Mesothelial cell of epicardium (in vitro differentiated cells): ENCODE data around the gene PRDM16. TPM values are rescaled to one million over a fixed set of nuclear protein-coding genes. Genes with fewer than 3 reads are reported as not detected.
"Not testable (repeated sequence)": the region's sequence is repeated elsewhere in the genome, so short reads cannot be mapped to it uniquely, and the experiment has no call there.

Source experiments
- DNase-seq, 2 experiments: peaks; one replicate each; pipeline ENCODE4 v3.0.0; 2021; ENCODE audit warnings: low spot score in 2 of 2; ENCODE audit not compliant: unreplicated experiment in 2 of 2
- H3K27ac Mint-ChIP-seq: 2 replicates; pipeline ENCODE4 v1.8.0; 2021; ENCODE audit warnings: mixed read lengths
- H3K27me3 Mint-ChIP-seq: 2 replicates; pipeline ENCODE4 v1.8.0; 2021; ENCODE audit warnings: low read depth, mixed read lengths
- H3K36me3 Mint-ChIP-seq: 2 replicates; pipeline ENCODE4 v1.8.0; 2021; ENCODE audit warnings: mixed read lengths
- H3K4me1 Mint-ChIP-seq: 2 replicates; pipeline ENCODE4 v1.8.0; 2021; ENCODE audit warnings: mixed read lengths
- H3K4me3 Mint-ChIP-seq: 2 replicates; pipeline ENCODE4 v1.8.0; 2021; ENCODE audit warnings: mild to moderate bottlenecking, moderate library complexity, mixed read lengths
- H3K9me3 Mint-ChIP-seq: 2 replicates; pipeline ENCODE4 v1.8.0; 2021; ENCODE audit warnings: mixed read lengths
- CTCF ChIP-seq: fragments of 200-600 bp; sonication (generic); IDR thresholded peaks from one replicate; pipeline ENCODE4 v1.5.0; 2021; ENCODE audit warnings: antibody characterized with exemption; ENCODE audit not compliant: unreplicated experiment
- total RNA-seq: library from RNA; stranded (reverse); gene quantifications from 3 replicates; pipeline ENCODE4 v1.2.1, GENCODE V29; 2021

Gene PRDM16
- total RNA-seq, 1 donor from 2014 or later = 1.4 TPM

- no peak for DNase-seq
Measured at GRCh38 chr1:3084726-3085125, 15.7 kb downstream of the PRDM16 start.

DNA sequence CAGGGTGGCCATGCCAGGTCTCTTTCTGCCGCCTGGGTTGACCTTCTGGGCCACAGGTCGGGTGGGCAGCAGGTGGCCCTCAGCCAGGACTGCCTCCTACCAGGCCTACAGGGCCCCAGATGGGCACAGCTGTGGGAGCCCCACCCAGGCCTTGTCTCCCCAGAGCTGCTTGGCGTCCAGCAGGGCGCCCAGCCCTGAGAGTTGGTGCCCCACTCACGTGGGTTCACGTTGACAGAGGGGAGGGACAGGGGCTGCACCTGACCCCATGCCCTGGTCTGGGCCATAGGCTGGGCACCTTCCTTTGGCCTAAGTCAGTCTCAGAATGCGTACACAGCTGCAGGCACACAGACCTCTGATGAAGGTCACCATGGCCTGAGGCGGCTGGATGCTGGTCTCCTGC lies 16.7 kb downstream of the PRDM16 start:
- H3K9me3 Mint-ChIP-seq = no peaks in the 10 kb centered on the region
- TF ChIP-seq CTCF = no peak
- H3K27me3 Mint-ChIP-seq = peaks cover 33% of the 10 kb centered on the region

More at GRCh38 chr1:3084726-3085125, 15.7 kb downstream of the PRDM16 start:
- no peak for TF ChIP-seq CTCF
- Mint-ChIP-seq H3K4me1 (no peaks in the 10 kb centered on the region), H3K27ac (no peak overlapping the region), H3K4me3 (no peak overlapping the region), H3K36me3 (no peaks in the 10 kb centered on the region), H3K27me3 (peaks cover 37% of the 10 kb centered on the region), H3K9me3 (no peaks in the 10 kb centered on the region)

DNA sequence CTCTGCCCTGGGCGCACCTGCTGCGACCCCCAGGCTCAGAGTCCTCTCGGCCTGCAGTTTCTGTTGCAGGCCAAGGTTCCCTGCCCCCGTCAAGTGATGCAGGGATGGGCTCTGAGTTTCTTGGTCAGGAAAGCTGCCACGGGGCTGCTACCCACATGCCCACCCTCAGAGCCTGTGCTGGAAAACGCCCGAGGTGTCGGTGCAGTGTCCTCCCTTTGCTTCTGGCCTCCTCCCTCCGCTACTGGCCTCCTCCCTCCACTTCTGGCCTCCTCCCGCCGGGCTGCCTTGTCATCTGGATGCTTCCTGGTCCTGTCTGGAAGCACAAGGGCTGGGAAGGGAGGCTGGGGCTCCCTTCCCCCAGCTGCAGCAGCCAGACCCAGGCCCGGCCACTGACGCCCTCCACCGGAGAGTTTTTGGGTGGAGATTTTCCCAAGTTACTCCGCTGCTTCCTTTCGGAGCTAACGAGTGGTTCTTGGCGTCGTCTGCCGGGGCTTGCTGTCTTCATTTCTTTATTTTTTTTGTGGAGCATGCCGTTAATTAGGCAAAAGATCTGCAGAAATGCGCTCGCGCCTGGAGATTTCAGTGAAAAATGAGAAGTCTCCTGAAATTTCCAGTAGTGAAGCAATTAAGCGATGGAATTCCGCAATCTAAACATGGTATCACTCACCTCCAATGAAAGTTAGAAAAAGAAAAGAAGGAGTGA lies 17.4 kb downstream of the PRDM16 start:
- H3K9me3 Mint-ChIP-seq = no peaks in the 10 kb centered on the region
- H3K4me1 Mint-ChIP-seq = no peaks in the 10 kb centered on the region
- DNase-seq = no peak
- H3K4me3 Mint-ChIP-seq = no peak overlapping the region
- no peaks in the 10 kb centered on the region for H3K36me3 Mint-ChIP-seq
- TF ChIP-seq CTCF = no peak
- peaks cover 36% of the 10 kb centered on the region for H3K27me3 Mint-ChIP-seq
- no peak overlapping the region for H3K27ac Mint-ChIP-seq

More for the DNA sequence above, 16.7 kb downstream of the PRDM16 start:
- Mint-ChIP-seq H3K36me3 (no peaks in the 10 kb centered on the region), H3K4me3 (no peak overlapping the region), H3K4me1 (no peaks in the 10 kb centered on the region), H3K27ac (no peak overlapping the region)
- DNase-seq = no peak

DNA sequence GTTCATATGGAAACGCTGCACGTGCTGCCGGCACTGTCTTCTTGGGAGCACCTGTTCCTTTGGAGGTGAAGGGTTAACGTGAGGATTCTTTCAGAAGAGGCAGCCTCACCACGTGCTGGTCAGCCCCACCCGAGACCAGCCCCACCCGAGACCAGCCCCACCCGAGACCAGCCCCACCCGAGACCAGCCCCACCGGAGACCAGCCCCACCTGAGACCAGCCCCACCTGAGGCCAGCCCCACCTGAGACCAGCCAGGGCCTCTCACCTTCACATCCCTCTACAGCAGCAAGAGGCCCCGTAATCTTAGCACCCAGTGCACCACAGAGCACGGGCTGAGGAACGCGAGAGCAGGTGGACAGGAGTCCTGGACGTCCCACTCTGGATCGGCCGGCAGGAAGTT lies 18.0 kb downstream of the PRDM16 start:
- Mint-ChIP-seq H3K27ac (no peak overlapping the region), H3K4me3 (no peak overlapping the region), H3K36me3 (no peaks in the 10 kb centered on the region), H3K27me3 (peaks cover 31% of the 10 kb centered on the region), H3K4me1 (no peaks in the 10 kb centered on the region), H3K9me3 (no peaks in the 10 kb centered on the region)
- no peak for TF ChIP-seq CTCF
- no peak for DNase-seq

DNA sequence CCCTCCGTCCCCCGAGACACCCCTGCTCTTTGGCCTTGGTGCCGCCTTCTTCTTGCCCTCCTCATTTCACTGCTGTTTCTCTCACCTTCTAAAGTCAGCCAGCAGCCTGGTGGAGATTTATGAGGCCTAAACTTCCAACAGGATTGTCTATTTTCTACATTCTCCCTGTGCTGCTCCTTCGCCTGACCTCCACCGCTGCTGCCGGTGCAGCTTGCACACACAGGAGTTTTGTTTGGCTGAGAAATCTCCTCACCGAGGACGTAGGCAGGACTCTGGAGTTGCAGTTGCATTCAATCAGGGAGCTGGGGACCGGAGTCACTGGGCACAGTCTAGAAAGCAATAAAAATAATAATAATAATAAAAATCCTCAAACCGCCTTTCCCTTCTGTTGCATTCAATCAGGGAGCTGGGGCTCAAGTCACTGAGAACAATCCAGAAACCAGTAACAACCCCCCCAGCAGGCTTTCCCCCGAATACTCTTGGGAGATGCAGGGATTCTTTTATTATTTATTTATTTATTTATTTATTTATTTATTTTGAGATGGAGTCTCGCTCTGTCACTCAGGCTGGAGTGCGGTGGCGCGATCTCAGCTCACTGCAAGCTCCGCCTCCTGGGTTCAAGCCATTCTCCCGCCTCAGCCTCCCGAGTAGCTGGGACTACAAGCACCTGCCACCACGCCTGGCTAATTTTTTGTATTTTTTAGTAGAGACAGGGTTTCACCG lies 19.1 kb downstream of the PRDM16 start:
- not testable (repeated sequence) for H3K4me1 Mint-ChIP-seq, H3K9me3 Mint-ChIP-seq, H3K4me3 Mint-ChIP-seq, DNase-seq, H3K27ac Mint-ChIP-seq, H3K36me3 Mint-ChIP-seq
- H3K27me3 Mint-ChIP-seq = peaks cover 36% of the 10 kb centered on the region

GRCh38 chr1:3089490-3089889 lies 20.5 kb downstream of the PRDM16 start:
- H3K9me3 Mint-ChIP-seq = no peaks in the 10 kb centered on the region
- H3K27me3 Mint-ChIP-seq = peaks cover 40% of the 10 kb centered on the region
- no peak overlapping the region for H3K27ac Mint-ChIP-seq
- no peak for DNase-seq
- no peaks in the 10 kb centered on the region for H3K4me1 Mint-ChIP-seq
- H3K4me3 Mint-ChIP-seq = no peak overlapping the region
- no peaks in the 10 kb centered on the region for H3K36me3 Mint-ChIP-seq
- no peak for TF ChIP-seq CTCF
